ENCODE results near the gene ANAPC2. TPM values are rescaled to one million over a fixed set of nuclear protein-coding genes. Genes with fewer than 3 reads are reported as not detected.

ANAPC2 gene
- polyA plus RNA-seq, 1 experiment = 12.1 TPM

DNA sequence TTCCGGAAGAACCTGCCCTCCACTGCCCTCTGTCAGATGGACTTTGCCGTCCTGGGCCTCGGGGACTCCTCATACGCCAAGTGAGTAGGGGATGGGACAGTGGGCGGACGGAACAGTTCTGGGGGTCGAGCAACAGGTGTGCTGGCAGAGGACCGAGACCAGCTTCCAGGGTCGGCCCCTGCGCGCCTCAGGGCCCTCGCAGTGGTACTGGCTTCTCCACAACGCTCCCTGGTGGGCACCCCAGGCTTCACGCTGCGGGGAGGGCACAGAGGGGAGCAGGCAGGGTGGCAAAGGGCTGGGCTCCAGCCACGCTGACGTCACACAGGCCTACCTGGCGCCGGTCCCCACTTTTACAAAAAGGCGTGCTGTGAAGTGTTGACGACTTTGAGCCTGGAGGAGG is 24.2 kb upstream of the ANAPC2 start:
- Histone ChIP-seq H3K9me3 (ENCODE audit: control insufficient read depth, insufficient read depth, low read length) (no peaks in the 10 kb centered on the region; the same call in 1 of the 2 replicates), H3K27me3 (ENCODE audit: control insufficient read depth, insufficient read depth, low read length) (no peaks in the 10 kb centered on the region), H3K4me3 (ENCODE audit: low read depth, low read length) (no peak overlapping the region), H3K27ac (ENCODE audit: low read depth, low read length) (no peak overlapping the region)
- ChIA-PET CTCF (no interaction called here), POLR2A (no interaction called here)
- no peak for DNase-seq (ENCODE audit: low read depth, low spot score)
- no peak for TF ChIP-seq CTCF (IDR thresholded peaks at IDR 0.05; ENCODE audit: low read depth, low read length)

DNA sequence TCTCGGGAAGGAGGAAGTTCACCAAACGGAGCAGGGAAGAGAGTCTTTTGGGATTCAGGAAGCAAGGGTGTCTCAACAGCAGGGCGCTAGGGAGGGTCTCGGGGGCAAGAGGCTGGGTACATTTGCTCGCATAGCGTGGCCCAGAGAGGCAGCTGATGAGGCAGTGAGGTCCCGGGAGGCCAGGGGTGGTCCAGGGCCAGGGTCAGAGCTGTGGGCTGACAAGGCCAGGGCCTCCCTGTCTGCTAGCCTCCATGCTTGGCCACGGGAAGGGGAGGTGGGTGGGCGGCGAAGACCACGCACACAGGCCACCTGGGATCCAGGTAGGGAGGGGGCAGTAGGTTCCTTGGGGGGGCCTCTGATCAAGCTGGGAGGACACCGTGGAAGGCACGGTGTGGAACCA is 23.2 kb upstream of the ANAPC2 start:
- no peak for TF ChIP-seq CTCF (IDR thresholded peaks at IDR 0.05; ENCODE audit: low read depth, low read length)
- H3K9me3 ChIP-seq (ENCODE audit: control insufficient read depth, insufficient read depth, low read length) = no peaks in the 10 kb centered on the region; the same call in 1 of the 2 replicates
- no peak overlapping the region for H3K4me3 ChIP-seq (ENCODE audit: low read depth, low read length)
- DNase-seq (ENCODE audit: low read depth, low spot score) = no peak
- no peaks in the 10 kb centered on the region for H3K27me3 ChIP-seq (ENCODE audit: control insufficient read depth, insufficient read depth, low read length)
- POLR2A ChIA-PET = no interaction called here
- CTCF ChIA-PET = no interaction called here
- no peak overlapping the region for H3K27ac ChIP-seq (ENCODE audit: low read depth, low read length)

DNA sequence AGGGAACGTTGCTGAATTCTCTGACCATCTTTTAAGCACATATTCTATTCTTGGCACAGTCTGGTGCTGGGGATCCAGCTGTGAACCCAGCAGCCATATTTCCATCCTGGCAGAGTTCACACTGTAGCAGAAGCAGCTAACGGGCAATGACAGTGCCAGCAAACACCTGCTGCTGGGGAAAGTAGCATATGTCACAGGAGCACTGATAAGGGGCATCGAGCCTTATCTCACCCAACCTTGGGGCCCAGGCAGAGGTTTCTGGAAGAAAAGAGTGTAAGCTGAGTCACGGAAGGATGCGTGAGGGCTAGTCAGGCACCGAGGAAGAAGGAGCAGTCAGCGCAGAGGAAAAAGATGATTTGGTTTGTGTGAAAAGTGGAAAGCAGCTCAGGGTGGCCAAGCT is 18.2 kb upstream of the ANAPC2 start:
- Histone ChIP-seq H3K27me3 (ENCODE audit: control insufficient read depth, insufficient read depth, low read length) (no peaks in the 10 kb centered on the region), H3K9me3 (ENCODE audit: control insufficient read depth, insufficient read depth, low read length) (no peaks in the 10 kb centered on the region; the same call in 1 of the 2 replicates), H3K4me3 (ENCODE audit: low read depth, low read length) (peak overlapping the region; percentile 97), H3K27ac (ENCODE audit: low read depth, low read length) (peak overlapping the region; percentile 21)
- no peak for DNase-seq (ENCODE audit: low read depth, low spot score)
- no peak for TF ChIP-seq CTCF (IDR thresholded peaks at IDR 0.05; ENCODE audit: low read depth, low read length)
- CTCF ChIA-PET = no interaction called here
- POLR2A ChIA-PET = no interaction called here

DNA sequence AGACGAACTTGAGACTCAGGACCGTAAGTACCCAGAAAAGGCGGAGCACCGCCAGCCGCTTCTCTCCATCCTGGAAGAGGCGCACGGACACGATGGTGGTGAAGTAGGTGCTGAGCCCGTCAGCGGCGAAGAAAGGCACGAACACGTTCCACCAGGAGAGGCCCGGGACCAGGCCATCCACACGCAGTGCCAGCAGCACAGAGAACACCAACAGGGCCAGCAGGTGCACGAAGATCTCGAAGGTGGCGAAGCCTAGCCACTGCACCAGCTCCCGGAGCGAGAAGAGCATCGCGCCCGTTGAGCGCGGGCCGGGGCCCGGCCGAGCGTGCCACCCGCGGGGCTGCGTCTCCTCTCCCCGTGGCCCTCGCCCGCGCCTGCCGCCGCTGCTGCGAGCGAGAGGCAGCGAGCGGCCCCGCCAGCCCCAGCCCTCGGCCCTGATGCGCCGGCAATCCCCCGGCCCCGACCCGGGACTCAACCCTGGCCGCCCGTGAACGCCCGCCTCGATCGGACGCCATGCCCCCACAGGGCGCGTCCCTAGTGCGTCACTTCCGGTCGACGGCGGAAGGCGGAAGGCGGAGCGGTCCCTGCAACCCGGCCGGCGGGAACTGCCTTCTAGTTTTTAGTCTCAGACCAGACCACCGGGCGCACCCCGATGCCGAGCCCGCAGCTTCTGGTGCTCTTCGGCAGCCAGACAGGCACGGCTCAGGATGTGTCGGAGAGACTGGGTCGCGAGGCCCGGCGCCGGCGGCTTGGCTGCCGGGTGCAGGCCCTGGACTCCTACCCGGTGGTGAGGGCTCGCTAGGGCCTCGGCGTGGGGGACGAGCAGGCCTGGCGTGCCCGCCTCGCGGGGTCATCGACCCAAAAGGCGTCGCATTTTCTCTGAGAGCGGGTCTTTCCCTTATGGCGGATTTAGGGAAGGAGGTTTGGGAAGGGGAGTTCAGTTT is 17.0 kb upstream of the ANAPC2 start, which contains the start of the genes NDOR1 and TMEM203:
Gene NDOR1, plus strand, starts transcription at position 575 of the 944 bp plus-strand sequence. Its CDS starts 78 bp downstream, at position 653.
Gene TMEM203, minus strand, starts transcription at position 523 of the 944 bp plus-strand sequence. Its CDS starts 234 bp downstream, at position 289.
- TF ChIP-seq CTCF (IDR thresholded peaks at IDR 0.05; ENCODE audit: low read depth, low read length) = no peak
- peak within 1 kb of the TSS; percentile 97 for H3K4me3 ChIP-seq (ENCODE audit: low read depth, low read length)
- no peaks in the 10 kb centered on the region; the same call in 1 of the 2 replicates for H3K9me3 ChIP-seq (ENCODE audit: control insufficient read depth, insufficient read depth, low read length)
- no peaks in the 10 kb centered on the region for H3K27me3 ChIP-seq (ENCODE audit: control insufficient read depth, insufficient read depth, low read length)
- ChIA-PET CTCF (interaction anchor here (1.7 kb wide), 1 partner anchor 31 kb away, joined by 12 read pairs; no protein-coding TSS in a partner anchor), POLR2A (interaction anchor here (0.6 to 2.3 kb wide), 6 partner anchors 11 to 119 kb away, joined by 3 to 14 read pairs (median 3); partner anchors contain the start of genes ANAPC2, RNF208, SSNA1 and TUBB4B)
- DNase-seq (ENCODE audit: low read depth, low spot score) = no peak
- H3K27ac ChIP-seq (ENCODE audit: low read depth, low read length) = peak within 1 kb of the TSS; percentile 39

All from AG04450 (cell line).